WTC11 (cell line): ENCODE measurements around the gene DISP3.

Experiments
- ATF6 ChIP-seq: sonication (generic); formaldehyde crosslinking; IDR thresholded peaks from 2 replicates; pipeline ENCODE4 v1.8.1; 2023; ENCODE audit warnings: mild to moderate bottlenecking, missing genetic modification reagents
- CREB1 ChIP-seq: sonication (generic); formaldehyde crosslinking; IDR thresholded peaks from 2 replicates; pipeline ENCODE4 v1.8.0; 2023; ENCODE audit warnings: mild to moderate bottlenecking, missing genetic modification reagents
- CTCF ChIP-seq: fragments of 200-600 bp; IDR thresholded peaks from 2 replicates; pipeline ENCODE4 v1.8.0; 2022; ENCODE audit warnings: antibody characterized with exemption
- IRF1 ChIP-seq: sonication (generic); formaldehyde crosslinking; IDR thresholded peaks from 2 replicates; pipeline ENCODE4 v1.8.0; 2023; ENCODE audit warnings: missing genetic modification reagents
- NR2C2 ChIP-seq: sonication (generic); formaldehyde crosslinking; IDR thresholded peaks from 2 replicates; pipeline ENCODE4 v1.8.0; 2022; ENCODE audit warnings: mild to moderate bottlenecking, missing genetic modification reagents

- TF ChIP-seq ATF6 (CRISPR knock-in tag) (no peak), CREB1 (no peak), IRF1 (no peak), CTCF (no peak), NR2C2 (CRISPR knock-in tag) (no peak)
Measured at GRCh38 chr1:11504599-11504998, 25.6 kb downstream of the DISP3 start.
